Pancreas (tissue), 10 donors: ENCODE results near the gene SMIM10L1. TPM values are rescaled to one million over a fixed set of nuclear protein-coding genes. Genes with fewer than 3 reads are reported as not detected.

Experiments used
- ATAC-seq, 4 donors: fragments of 200-7000 bp; cut with Tn5 transposase; one replicate each; pipeline versions ENCODE4 v1.8.0 to v1.9.1; 2020; ENCODE audit warnings: mild to moderate bottlenecking in 4 of 4, moderate library complexity in 4 of 4
- DNase-seq, 6 donors: peaks; one replicate each; pipeline ENCODE4 v3.0.0-alpha.2; 2020
- FAIRE-seq: peaks from 2 replicates; lab custom pipeline; 2012; peaks lifted over from hg19 to GRCh38; lab: Jason Lieb, UNC
- H3K27ac ChIP-seq, 4 donors: fragments of 200-600 bp; sonication (generic); 1 replicate in 3 of 4; 2 replicates in 1 of 4; pipeline versions ENCODE4 v1.5.0 to v1.8.0; 2020
- H3K27me3 ChIP-seq, 4 donors: fragments of 200-600 bp; one replicate each; pipeline ENCODE4 v1.8.0; 2021
- H3K36me3 ChIP-seq, 3 donors: fragments of 200-600 bp; sonication (generic) in 1 of 3; one replicate each; pipeline versions ENCODE4 v1.5.0 to v1.8.0; 2020 to 2021
- H3K4me1 ChIP-seq, 3 donors: fragments of 200-600 bp; one replicate each; pipeline ENCODE4 v1.8.0; 2021
- H3K4me3 ChIP-seq, 4 donors: fragments of 200-600 bp; sonication (generic) in 2 of 4; one replicate each; pipeline versions ENCODE4 v1.5.0 to v1.8.0; 2020 to 2021
- H3K9me3 ChIP-seq, 4 donors: fragments of 200-600 bp; one replicate each; pipeline ENCODE4 v1.8.0; 2021
- WGBS, 2 donors: extraction: QIAGEN DNeasy Blood & Tissue Kit; methylation state at CpG; one replicate each; pipeline ENCODE4 v1.1.7; 2013; 5-methylcytosine and 5-hydroxymethylcytosine counted together
- intact Hi-C, 3 donors: fragments of 100-400 bp; cut with DNase I; formaldehyde crosslinking; loops; one replicate each; pipeline versions ENCODE4 v1.11.1 to v1.14.2; 2022
- polyA plus RNA-seq, 2 donors: library from polyadenylated mRNA; stranded (reverse); fragments of 200-250 nt; gene quantifications; one replicate each; pipeline ENCODE4 v1.2.3, GENCODE V29; 2013
- total RNA-seq, 6 donors: library from RNA; stranded (reverse); fragmentation: NEBNext Ultra II Directional in 4 of 6; extraction: Animal tissue kit (Norgen Biotek cat#: 25700) in 4 of 6; gene quantifications; one replicate each; pipeline versions ENCODE4 v1.2.1 to v1.2.4, GENCODE V29; 2021 to 2023
- TF ChIP-seq, protein P1 (sequence below), 4 donors: fragments of 200-600 bp; sonication (generic) in 3 of 4; IDR thresholded peaks; one replicate each; pipeline versions ENCODE4 v1.5.0 to v1.8.0; 2021; ENCODE audit warnings: antibody characterized with exemption in 4 of 4
- donor health status: healthy with polysubstance abuse.
- donor health status: DM: no; HTN: no; CAD: no; lungs with moderate emphysema.
- donor health status: DM: no; HTN: no; CAD: no.
- donor health status: control.
- donor health status: control.
- donor health status: Bipolar disorder and iron deficiency.
- donor health status: DM: yes; HTN: yes; CAD: no.
- donor health status: DM: no; HTN: no; CAD: no.
- donor health status: DM: no; HTN: no; CAD: no.
- donor health status: DM: yes; HTN: yes; CAD: no.

The SMIM10L1 gene
- total and polyA plus RNA-seq, 8 donors, result 1.9 to 6.4 (median 3.8) TPM

DNA sequence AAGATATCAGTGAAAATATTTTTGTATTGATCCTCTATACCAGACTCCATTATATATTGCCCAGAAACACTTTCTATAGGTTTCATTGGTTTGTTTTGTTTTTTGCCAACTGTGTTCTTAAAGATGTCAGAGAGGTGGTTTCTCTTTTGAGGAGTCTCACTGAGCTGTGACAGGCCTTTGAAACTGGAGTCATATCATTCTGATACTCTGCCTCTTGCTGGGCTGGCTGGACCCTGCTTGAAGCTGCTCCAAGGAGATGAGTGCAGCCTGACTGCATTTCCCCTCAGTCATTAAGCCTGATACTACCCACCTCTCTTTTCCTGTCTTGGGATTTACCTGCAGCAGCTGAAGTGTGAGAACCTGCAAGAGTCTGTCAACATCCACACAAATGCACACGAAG, 20.2 kb upstream of the SMIM10L1 start:
- Histone ChIP-seq H3K9me3 (no peaks in the 10 kb centered on the region), H3K36me3 (no peaks in the 10 kb centered on the region), H3K27me3 (no peaks in the 10 kb centered on the region), H3K4me1 (no peaks in the 10 kb centered on the region), H3K4me3 (no peak overlapping the region), H3K27ac (no peak overlapping the region)
- TF ChIP-seq, protein P1, sequence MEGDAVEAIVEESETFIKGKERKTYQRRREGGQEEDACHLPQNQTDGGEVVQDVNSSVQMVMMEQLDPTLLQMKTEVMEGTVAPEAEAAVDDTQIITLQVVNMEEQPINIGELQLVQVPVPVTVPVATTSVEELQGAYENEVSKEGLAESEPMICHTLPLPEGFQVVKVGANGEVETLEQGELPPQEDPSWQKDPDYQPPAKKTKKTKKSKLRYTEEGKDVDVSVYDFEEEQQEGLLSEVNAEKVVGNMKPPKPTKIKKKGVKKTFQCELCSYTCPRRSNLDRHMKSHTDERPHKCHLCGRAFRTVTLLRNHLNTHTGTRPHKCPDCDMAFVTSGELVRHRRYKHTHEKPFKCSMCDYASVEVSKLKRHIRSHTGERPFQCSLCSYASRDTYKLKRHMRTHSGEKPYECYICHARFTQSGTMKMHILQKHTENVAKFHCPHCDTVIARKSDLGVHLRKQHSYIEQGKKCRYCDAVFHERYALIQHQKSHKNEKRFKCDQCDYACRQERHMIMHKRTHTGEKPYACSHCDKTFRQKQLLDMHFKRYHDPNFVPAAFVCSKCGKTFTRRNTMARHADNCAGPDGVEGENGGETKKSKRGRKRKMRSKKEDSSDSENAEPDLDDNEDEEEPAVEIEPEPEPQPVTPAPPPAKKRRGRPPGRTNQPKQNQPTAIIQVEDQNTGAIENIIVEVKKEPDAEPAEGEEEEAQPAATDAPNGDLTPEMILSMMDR (IDR thresholded peaks at IDR 0.05), result no peak
- intact Hi-C loops, result no loop called here
- FAIRE-seq (no peak), ATAC-seq (no peak), DNase-seq (no peak)
- WGBS, 2 donors, result 16 to 19% methylated on average over 1 of the region's 1 CpG

DNA sequence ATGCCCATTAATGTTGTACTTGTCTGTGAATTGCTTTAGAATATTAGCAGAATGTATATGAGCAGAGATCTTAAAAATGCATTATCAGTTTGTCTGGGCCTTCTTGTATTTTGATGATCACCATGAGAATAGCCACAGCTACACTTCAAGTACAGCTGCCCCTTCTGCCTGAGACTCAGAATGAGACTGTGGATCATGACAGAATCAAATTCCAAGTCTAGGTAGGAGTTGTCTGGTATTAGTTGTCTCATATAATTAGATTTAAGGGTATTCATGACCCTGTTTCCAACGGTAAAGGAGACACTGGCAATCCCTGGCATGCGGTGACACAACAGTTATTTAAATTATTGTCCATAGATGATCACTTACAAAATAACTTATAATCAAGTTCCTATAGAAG, 18.3 kb upstream of the SMIM10L1 start:
- H3K4me3 ChIP-seq, result no peak overlapping the region
- no peak overlapping the region for H3K27ac ChIP-seq
- no peak for DNase-seq
- no peaks in the 10 kb centered on the region for H3K36me3 ChIP-seq
- no peaks in the 10 kb centered on the region for H3K27me3 ChIP-seq
- ATAC-seq, result no peak
- H3K4me1 ChIP-seq, result no peaks in the 10 kb centered on the region
- no peaks in the 10 kb centered on the region for H3K9me3 ChIP-seq
- 95 to 98% methylated on average over 2 of the region's 2 CpGs for whole genome bisulfite sequencing, 2 donors
- FAIRE-seq, result no peak
- intact Hi-C loops, result no loop called here
- TF ChIP-seq, protein P1 (IDR thresholded peaks at IDR 0.05), result no peak

DNA sequence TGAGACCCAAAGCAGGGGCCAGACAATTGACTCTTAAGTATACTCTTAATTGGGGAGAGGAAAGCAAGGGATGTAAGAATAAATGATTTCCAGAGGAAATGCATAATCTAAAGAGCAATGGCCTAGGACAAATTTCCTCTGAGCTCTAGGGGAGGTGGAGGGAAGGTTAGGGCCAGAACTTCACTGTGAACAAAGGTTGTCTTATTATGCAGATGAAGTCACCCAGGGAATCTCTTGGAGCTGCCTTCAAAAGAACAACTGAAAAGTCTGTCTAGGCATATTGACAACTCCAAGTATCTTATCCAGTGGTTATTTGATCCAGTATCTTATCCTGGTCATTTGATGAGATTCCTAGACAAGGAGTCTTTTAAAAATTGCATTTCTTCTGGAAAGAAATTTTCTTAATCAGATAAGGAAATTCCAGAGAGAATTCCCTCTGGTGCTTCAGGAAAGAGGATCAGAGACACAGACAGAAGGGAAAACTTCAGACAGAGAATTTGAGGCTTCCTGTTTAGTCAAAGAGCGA, 16.5 kb upstream of the SMIM10L1 start:
- WGBS, 2 donors, result 97% methylated on average over 1 of the region's 1 CpG
- Histone ChIP-seq H3K36me3 (no peaks in the 10 kb centered on the region), H3K27ac (no peak overlapping the region), H3K4me3 (no peak overlapping the region), H3K4me1 (no peaks in the 10 kb centered on the region), H3K27me3 (no peaks in the 10 kb centered on the region), H3K9me3 (no peaks in the 10 kb centered on the region)
- no peak for FAIRE-seq
- intact Hi-C loops, result no loop called here
- ATAC-seq, result no peak
- TF ChIP-seq, protein P1 (IDR thresholded peaks at IDR 0.05), result no peak
- DNase-seq, result no peak

- intact Hi-C loops, result no loop called here
- Histone ChIP-seq H3K4me3 (no peak overlapping the region), H3K27me3 (no peaks in the 10 kb centered on the region), H3K36me3 (no peaks in the 10 kb centered on the region), H3K27ac (no peak overlapping the region), H3K4me1 (no peaks in the 10 kb centered on the region), H3K9me3 (no peaks in the 10 kb centered on the region)
- TF ChIP-seq, protein P1 (IDR thresholded peaks at IDR 0.05), result no peak
- ATAC-seq, result peak in 2 of 4 donors; percentile 36 to 57
- no peak for FAIRE-seq
- no peak for DNase-seq
- WGBS, 2 donors, result 24% methylated on average over 5 of the region's 5 CpGs
Observed at GRCh38 chr12:11158885-11159444, 12.0 kb upstream of the SMIM10L1 start.

DNA sequence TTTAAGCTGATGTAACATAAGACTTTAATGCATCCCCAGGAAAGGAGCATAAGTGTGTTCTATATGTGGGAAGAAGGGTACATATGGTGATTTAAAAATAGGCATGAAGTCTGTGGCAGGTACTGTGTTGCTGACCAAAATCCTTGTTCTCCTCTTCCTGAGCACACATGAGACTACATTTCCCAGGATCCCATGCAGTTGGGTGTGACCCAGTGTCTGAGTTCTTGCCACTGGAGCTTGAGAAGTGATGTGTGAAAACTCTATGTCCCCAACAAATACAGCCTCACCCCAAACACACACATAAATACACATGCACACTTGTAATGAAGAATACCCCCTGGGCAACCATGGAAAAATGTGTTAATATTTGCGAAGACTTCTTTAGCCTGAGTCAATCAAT, 8.5 kb upstream of the SMIM10L1 start:
- Histone ChIP-seq H3K36me3 (no peaks in the 10 kb centered on the region), H3K9me3 (no peaks in the 10 kb centered on the region), H3K27me3 (no peaks in the 10 kb centered on the region), H3K4me3 (no peak overlapping the region), H3K4me1 (no peaks in the 10 kb centered on the region), H3K27ac (no peak overlapping the region)
- TF ChIP-seq, protein P1 (IDR thresholded peaks at IDR 0.05), result no peak
- intact Hi-C loops, result no loop called here
- DNase-seq (no peak), FAIRE-seq (no peak), ATAC-seq (peak in 1 of 4 donors; percentile 40)
- 94 to 97% methylated on average over 1 of the region's 1 CpG for WGBS, 2 donors
